ENCODE data around the gene LAMTOR2. TPM values are rescaled to one million over a fixed set of nuclear protein-coding genes. Genes with fewer than 3 reads are reported as not detected.
"Not testable (repeated sequence)": the region's sequence is repeated elsewhere in the genome, so short reads cannot be mapped to it uniquely, and the experiment has no call there.

Gene LAMTOR2
- total RNA-seq, 1 donor from 2014 or later: 63.8 TPM

DNA sequence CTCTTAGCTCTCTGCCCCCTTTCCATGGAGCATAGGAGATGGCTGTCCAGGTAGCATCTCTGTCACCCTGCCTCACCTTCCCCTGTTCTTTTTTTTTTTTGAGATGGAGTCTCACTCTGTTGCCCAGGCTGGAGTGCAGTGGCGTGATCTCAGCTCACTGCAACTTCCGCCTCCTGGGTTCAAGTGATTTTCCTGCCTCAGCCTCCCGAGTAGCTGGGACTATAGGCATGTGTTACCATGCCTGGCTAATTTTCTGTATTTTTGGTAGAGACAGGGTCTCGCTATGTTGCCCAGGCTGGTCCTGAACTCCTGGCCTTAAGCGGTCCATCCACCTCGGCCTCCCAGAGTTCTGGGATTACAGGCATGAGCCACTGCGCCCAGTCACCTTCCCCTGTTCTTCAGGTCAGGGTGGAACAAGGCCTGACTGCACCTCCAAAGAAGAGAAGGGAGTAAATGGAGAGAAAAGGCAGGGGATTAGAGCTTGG lies 16.8 kb downstream of the LAMTOR2 start:
- intact Hi-C loops (cut with DNase I); ATAC-seq; DNase-seq (ENCODE audit: missing footprints): not testable (repeated sequence)

DNA sequence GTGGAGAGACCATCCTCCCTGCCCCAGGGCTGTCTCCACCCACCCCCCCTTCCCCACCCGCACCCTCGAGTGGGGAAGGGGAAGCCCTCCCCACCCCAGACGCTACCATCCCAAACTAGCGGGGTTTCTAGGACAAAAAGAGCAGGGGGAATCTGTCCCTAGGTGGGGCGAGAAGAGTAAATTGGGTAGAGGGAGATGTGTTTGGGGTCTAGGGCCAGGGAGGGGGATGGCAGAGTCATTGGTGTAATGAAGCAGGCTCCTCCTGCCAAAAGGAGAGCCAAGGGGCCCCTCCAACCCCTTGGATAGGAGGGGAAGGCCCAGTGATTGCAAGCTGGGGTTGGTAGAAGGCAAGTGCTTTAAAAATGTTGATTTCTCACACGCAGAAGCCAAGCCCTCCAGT lies 17.7 kb downstream of the LAMTOR2 start:
- intact Hi-C loops (cut with DNase I): no loop called here
- DNase-seq (ENCODE audit: missing footprints): no peak
- ATAC-seq: no peak

DNA sequence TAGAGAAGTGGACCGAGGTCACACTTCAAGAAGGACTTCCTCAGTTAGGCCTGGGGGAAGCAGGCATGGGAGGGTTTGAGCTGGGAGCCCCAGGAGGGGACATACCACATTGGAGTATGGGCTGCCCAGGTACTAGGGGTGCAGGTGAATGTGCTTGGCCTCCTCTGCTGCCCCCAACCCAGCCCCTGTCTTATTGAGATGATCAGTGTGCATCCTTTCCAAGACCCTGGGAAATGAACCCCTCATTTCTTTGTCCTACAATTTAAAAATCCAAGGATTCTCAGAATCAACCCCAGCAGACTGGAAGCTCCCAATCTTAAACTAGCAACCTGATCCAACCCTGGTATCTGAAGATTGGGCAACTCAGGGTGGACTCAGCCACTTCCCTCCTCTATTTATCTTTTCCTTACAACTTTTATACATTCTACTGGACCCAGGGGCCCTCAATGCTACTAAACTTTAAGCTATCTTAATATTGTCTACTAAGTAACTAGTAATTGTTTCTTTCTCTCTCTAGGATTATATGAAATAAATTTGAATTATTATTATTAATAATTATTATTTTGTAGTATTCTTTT lies 18.6 kb downstream of the LAMTOR2 start:
- no peak for DNase-seq (ENCODE audit: missing footprints)
- ATAC-seq: no peak
- intact Hi-C loops (cut with DNase I): no loop called here

DNA sequence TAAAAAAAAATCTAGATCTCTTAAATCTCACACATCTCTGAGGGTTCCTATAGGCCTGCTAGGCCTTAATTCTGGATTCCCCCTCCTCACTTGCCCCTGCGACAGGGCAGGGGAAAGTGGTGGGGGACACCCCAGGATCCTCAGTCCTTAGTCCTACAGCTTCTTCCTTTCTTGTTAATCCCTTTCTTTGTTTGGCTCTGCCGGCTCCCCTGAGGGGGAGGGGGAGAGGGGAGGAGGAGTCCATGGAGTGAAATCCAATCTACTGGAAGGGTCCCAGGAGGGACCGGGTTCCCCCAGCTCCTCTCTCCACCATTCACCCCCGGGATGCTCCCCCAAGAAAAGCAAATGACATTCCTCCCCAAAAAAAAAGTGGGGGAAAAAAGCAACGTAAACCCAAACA lies 19.2 kb downstream of the LAMTOR2 start:
- DNase-seq (ENCODE audit: missing footprints): no peak
- no peak for ATAC-seq
- intact Hi-C loops (cut with DNase I): no loop called here

DNA sequence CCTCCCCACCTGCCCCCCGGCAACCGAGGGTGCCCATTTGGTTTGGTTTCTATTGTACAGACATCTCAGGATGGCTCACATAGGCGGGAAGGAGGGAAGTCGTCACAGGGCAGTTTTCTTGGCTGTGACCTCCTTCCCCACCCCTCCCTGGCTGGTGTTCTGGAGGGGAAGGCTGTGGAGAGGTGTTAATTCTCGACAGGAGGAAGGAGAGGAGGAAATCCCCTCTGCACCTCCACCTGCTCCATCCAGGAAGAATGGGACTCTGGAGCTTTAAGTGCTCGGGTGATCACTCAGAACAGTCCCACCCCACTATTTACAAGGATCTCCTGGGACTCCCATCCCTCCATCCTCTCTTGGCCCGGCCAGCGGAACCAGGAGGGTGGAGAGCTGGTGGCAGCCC lies 20.1 kb downstream of the LAMTOR2 start:
- DNase-seq (ENCODE audit: missing footprints) (no peak), ATAC-seq (no peak)
- intact Hi-C loops (cut with DNase I): no loop called here

DNA sequence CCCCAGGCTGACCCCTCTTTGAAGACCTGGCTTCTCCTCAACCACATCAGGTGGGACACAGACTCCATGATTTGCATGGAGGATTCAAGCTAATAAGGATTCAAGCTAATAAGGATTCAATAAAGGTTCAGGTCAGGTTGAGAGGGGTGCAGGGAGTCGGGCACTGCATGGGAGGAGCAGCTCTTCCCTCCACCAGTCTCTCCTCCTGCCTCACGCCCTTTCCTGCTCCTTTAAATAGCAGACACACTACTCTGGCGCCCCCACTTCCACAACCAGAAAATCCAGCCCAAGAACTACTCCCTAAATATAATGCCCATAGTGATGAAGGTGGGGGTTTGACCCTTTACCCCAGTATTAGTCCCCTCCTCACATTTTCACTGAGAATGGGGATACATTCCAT lies 20.6 kb downstream of the LAMTOR2 start:
- DNase-seq (ENCODE audit: missing footprints) (no peak), ATAC-seq (no peak)
- intact Hi-C loops (cut with DNase I): no loop called here

DNA sequence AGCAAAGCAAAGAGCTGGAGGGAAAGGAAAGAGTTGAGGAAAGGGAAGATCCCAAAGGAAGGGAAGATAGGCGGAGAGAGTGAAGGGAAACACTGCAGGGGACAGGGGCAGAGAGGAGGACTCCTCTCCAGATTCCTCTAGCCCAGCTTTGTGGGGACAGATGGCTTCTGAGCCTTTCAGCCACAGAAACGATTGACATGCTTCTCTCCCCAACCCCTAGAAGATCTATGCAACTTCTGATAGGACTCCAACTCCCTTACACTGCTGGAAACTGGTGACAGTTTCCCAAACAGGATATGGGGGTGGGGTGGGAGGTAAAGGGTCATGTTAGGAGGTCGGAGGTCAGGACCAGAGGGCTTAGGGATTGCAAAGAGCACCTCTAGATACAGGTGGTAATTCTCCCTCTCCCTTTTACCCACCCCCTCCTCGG lies 21.2 kb downstream of the LAMTOR2 start:
- ATAC-seq: no peak
- no peak for DNase-seq (ENCODE audit: missing footprints)
- intact Hi-C loops (cut with DNase I): no loop called here

DNA sequence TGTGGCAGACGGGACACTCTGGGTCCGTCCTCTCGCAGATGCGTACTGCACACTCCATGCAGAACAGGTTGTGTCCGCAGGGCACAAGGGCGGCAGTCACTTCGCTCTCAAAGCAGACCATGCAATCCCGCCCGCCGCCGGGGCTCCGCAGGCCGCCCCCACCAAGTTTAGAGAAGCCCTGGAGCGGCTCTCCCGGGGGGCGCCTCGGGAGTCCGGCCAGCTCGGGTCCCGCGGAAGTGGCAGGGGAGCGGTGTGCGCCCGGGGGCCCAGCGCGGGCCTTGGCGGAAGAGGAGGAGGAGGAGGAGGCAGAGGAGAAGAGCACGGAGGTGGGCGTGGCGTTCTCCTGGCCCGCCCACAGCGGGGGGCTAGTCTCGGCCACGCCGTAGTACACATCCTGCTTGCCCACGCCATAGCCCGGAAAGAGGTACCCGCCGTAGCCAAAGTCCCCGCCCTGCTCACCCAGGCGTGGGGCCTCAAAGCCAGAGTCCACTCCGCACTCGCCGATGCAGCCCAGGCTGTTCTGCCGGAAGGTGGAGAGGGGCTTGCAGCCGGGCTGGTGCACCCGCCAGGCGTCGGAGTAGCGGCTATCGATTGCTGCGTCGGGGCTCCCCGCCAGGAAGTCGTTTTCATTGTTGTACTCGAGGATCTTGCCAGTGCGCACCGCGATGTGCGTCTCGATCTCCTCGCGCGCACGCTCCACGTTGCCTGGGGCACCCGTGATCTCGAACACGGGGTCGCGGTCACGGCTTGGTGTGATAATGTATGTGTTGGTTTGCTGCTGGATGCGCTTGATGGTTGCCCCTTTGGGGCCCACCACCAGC lies 22.2 kb downstream of the LAMTOR2 start:
- intact Hi-C loops (cut with DNase I): no loop called here
- no peak for DNase-seq (ENCODE audit: missing footprints)
- peak; percentile 56 for ATAC-seq

DNA sequence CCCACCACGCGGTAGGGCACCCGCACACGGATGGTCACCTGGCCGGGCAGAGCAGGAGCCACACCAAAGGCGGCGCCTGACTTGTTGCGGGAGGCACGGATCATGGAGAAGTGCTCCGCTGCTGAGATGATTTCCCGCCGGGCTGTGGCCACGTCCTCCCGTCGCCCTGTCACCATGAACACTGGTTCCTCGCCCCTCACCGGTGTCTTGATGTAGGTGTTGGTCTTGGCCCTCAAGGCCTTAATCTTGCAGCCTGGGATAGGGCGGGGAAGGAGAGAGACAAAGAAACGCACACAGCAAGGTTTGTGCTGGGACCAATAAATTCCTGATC lies 22.8 kb downstream of the LAMTOR2 start:
- no peak for DNase-seq (ENCODE audit: missing footprints)
- intact Hi-C loops (cut with DNase I): no loop called here
- ATAC-seq: no peak

DNA sequence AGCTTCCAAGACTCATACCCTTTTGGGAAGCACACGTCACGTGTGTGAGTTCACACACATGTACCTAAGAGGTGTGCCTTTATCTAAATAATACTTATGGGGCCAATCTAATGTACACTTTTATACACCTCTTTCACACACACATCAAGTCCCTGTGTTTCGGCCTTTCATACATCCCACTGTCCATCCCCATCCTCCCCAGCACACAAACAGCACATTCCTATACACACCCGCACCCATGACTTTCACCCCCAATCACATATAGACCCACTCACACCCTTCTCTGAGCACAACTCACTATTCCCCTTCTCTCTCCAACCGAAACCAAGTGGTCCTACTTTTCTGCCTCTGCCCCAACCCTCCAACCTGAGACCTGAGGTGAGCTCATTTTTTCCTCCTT lies 24.1 kb downstream of the LAMTOR2 start:
- DNase-seq (ENCODE audit: missing footprints) (no peak), ATAC-seq (no peak)
- intact Hi-C loops (cut with DNase I): no loop called here

DNA sequence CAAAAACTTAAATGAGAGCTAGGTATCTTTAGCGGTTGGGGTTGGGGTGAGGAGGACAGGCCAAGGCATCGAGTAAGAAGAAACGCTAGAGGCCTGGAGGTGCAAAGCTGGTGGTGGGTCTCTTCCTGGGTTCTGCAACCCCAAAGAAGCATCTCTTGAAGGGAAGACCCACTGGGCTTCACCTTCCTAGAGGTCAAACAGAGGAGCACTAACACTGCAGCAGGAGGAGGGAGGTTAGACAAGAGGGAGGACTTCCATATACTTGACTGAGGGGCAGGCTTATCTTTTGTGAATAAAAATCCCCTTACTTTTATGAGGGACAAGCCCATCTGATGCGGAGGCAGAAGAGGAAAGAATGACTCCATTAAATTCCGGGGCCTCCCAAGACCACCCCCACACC lies 25.2 kb downstream of the LAMTOR2 start:
- intact Hi-C loops (cut with DNase I): no loop called here
- DNase-seq (ENCODE audit: missing footprints): no peak

DNA sequence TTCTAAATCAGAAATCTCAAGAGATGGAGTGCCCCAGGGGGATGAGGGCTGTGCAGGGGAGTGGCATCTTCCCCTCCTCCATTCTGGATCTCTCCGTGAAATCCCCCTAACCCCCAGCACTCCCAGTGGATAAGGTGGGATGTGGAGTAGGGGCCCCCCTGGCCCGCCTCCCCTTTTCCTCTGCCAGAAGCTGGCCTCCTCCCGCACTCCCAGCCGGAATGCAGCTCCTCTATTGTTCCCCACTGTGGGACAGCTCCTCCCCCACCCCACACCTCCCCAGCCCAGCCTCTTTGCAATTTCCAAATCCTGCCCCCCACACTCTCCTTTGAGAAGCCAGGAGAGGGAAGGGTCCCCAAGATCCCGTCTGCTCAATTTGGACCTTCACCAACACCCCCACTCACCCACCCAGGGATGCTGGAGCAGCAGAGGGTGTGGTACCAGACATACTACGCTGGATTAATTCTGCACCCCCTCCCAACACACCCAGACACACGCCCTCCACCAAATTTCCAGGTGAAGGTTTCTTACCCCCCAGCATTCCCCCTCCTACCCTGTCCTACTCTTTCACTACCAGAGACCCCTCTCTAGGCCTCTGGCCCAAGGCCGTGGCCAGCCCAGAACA lies 25.8 kb downstream of the LAMTOR2 start:
- intact Hi-C loops (cut with DNase I): no loop called here
- ATAC-seq (no peak), DNase-seq (ENCODE audit: missing footprints) (no peak)

More for the DNA sequence above, 25.2 kb downstream of the LAMTOR2 start:
- ATAC-seq: no peak

DNA sequence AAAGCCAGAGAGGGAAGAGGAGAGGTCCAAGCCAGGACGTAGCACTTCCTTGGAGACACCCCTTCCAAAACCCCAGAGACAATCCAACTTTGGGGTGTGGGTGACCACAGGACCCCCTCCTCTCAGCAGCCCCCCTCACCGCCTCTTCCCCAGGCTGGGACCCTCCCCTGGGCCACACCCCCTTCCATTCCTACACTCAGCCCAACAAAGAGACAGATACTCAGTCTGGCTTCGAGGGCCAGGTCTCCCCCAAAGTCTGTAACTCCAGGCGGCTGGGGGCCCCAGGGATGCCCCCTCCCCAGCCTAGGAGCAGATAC lies 26.2 kb downstream of the LAMTOR2 start:
- DNase-seq (ENCODE audit: missing footprints): no peak
- intact Hi-C loops (cut with DNase I): no loop called here
- no peak for ATAC-seq

DNA sequence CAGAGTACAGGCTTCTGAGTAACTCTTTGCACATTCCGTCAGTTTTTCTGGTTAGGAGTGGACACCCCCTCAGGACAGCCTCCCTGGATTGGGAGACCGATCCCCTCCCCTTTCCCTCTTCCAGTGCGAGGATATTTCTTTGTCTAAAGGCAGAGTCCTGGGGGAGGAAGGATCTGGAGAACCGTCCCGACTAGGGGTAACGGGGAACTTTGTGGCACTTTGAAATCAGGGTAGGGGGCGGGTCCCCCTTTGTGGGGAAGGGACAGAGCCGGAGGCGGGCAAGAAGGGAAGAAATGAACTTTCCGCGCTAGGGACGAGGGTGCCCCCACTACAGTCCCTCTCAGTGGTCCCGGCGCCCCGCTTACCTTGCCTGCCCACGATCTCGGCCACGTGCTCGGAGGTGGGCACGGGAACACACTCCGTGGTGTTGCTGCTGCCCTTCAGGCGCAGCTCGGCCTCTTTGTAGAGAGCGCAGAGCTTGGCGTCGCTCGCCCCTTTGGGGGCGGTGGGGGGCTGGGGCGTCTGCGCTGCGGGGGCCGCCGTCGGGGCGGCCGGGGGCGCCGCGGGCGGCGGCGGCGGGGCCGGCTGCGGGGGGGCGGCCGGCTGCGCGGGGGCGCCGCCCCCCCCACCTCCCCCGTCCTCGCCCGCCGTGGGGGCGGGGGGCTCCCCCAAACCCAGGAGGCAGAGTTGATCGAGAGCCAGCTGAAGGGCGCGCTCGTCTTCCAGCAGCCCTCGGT lies 26.8 kb downstream of the LAMTOR2 start:
- intact Hi-C loops (cut with DNase I): no loop called here
- DNase-seq (ENCODE audit: missing footprints): no peak
- ATAC-seq: no peak

DNA sequence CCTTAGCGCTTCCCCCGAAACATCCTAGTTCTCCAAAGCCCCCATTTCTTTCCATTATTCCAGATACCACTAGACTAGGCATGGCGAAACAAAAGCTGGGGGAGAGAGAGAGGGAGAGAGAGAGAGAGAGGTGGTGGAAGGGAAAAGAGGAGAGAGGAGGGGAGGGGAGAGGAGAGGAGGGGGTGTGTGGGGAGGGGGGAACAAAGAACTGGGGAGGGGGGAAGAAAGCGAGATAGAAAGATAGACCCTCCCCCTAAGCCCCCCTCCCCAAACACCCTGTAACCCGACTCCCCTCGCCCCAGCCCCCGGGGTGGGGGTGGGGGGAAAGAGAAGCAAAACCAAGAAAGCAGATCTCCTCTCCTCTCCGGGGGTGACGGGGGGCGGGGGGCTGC lies 27.3 kb downstream of the LAMTOR2 start:
- intact Hi-C loops (cut with DNase I): no loop called here
- DNase-seq (ENCODE audit: missing footprints) (no peak), ATAC-seq (no peak)

DNA sequence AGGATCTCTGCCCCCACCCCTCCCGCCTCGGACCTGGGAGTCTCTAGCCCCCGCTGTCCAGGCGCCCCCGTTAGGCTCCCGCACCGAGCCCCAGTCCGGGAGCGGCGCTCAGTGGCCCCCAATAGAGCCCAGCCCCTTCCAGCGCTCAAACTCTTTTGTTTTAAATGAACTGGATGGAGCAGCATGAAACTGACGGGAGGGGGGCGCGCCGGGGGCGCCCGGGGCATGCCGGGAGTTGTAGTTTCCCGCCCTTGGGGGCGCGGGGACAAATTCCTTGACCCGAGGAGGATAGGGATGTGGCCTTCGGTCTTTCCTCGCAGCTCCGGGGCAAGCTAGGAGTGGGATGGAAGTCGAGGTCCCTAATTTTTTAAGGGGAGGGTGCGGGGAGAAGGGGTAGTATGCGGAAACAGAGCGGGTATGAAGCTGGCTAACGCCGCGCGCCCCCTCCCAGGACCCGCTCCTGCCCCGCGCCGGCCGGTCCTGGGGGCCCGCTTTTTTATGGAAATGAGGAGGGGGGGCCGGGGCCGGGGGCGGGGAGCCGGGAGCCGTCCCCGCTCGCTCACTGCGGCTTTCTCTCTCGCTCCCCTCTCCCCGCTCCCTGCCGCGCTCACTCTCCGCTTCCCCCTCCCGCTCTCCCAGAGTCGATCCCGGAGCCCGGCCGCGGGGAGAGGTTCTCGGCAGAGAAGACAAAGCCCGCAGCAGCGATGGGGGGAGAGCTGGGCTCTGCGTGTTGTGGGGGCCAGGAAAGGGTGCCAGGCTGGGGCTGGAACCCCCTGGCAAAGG lies 27.9 kb downstream of the LAMTOR2 start, which contains the start of gene MEX3A:
Gene MEX3A (minus strand): TSS at position 157 of the 783 bp plus-strand sequence. CDS start 467 bp downstream, outside the sequence.
- DNase-seq (ENCODE audit: missing footprints): peak; percentile 83
- ATAC-seq: peak; percentile 89
- intact Hi-C loops (cut with DNase I): no loop called here

DNA sequence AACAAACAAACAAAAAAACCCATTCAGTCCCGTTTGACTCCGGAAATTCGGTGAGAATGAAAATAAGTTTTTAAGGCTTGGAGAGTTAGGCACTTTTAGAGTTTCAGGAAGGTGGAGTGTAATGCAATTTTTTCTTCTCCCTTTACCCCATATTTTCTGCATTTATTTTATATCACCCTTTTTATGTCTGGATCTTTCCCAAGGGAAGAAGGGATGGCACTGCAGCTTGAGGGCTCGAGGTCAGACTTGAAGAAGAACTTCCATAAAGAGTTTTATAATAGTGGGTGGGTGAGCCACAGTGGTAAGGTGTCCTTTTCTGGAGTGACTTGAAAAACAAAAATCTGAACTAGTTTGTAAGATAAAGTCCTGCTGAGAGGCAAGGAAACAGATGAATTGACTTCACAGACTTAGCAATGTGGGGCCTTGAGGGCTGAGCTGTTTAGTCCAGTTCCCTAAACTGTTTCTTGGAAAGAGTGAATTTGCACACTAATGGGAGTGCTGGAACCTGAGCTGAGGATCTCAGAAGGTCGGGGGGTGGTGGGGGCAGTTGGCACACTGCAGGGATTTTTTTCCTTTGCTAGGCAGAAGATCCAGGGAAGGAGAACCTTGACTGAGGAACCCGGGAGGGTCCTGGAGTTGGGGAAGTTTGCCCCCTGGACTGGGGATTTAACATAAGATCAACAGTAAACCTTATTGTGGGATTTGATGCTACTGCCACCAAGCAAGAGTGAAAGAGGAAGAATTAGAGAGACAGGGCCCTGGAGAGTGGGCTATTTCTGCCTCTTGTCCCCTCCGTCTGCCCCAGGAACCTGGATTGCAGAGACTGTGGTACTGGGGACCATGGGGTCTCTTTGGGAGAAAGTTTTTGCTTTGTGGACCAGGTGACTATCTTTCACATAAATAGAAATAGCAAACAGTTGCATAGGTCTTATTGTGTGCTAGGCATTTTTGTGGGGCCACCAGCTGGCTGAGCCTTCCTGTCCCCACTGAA lies 29.5 kb downstream of the LAMTOR2 start:
- DNase-seq (ENCODE audit: missing footprints) (no peak), ATAC-seq (no peak)
- intact Hi-C loops (cut with DNase I): no loop called here

DNA sequence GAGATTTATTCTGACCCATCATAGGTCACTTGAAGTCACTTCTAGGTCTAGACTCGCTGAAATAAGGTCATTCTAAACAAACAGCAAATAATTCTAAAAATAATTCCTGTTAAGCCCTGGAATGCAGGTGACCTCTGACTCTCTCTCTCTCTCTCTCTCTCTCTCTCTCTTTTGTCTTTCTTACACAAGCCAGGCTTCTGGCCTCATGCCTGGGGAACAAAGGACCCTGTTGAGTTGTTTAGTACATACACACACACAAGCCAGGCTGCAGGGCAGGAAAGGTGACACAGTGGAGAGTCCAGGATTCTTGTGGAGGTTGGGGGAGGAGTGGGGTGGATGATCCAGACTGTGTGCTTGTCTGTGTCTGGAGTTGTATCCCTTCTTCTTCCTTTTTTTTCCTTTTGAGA lies 31.7 kb downstream of the LAMTOR2 start:
- no peak for DNase-seq (ENCODE audit: missing footprints)
- ATAC-seq: peak; percentile 43
- intact Hi-C loops (cut with DNase I): no loop called here
